Type B pancreatic cell (in vitro differentiated cells): ENCODE data around the gene SLC5A10. TPM values are rescaled to one million over a fixed set of nuclear protein-coding genes. Genes with fewer than 3 reads are reported as not detected.

ENCODE experiments used
- DNase-seq: peaks from one replicate; pipeline ENCODE4 v3.0.0; 2021; ENCODE audit warnings: mixed read lengths; ENCODE audit not compliant: unreplicated experiment; ENCODE audit errors: extremely low spot score
- H3K27ac Mint-ChIP-seq: 2 replicates; pipeline ENCODE4 v1.8.0; 2021; ENCODE audit warnings: mild to moderate bottlenecking, mixed read lengths
- H3K27me3 Mint-ChIP-seq: 2 replicates; pipeline ENCODE4 v1.8.0; 2021; ENCODE audit warnings: mixed read lengths
- H3K36me3 Mint-ChIP-seq: 2 replicates; pipeline ENCODE4 v1.8.0; 2021; ENCODE audit warnings: mixed read lengths
- H3K4me1 Mint-ChIP-seq: one replicate; pipeline ENCODE4 v1.8.0; 2021; ENCODE audit warnings: mixed read lengths; ENCODE audit not compliant: unreplicated experiment
- H3K4me3 Mint-ChIP-seq: 2 replicates; pipeline ENCODE4 v1.8.0; 2021; ENCODE audit warnings: mild to moderate bottlenecking, mixed read lengths
- H3K9me3 Mint-ChIP-seq: 2 replicates; pipeline ENCODE4 v1.8.0; 2021; ENCODE audit warnings: mixed read lengths
- total RNA-seq: library from RNA; stranded (reverse); gene quantifications from 2 replicates; pipeline ENCODE4 v1.2.1, GENCODE V29; 2021; ENCODE audit warnings: low replicate concordance
- TF ChIP-seq, protein P1 (sequence below): fragments of 200-600 bp; sonication (generic); conservative IDR thresholded peaks from 2 replicates; pipeline ENCODE4 v1.5.0; 2021; ENCODE audit warnings: antibody characterized with exemption, mild to moderate bottlenecking

SLC5A10 gene
- total RNA-seq, 1 donor from 2014 or later = 0.19 TPM

- Mint-ChIP-seq H3K4me1 (peaks cover 7% of the 10 kb centered on the region), H3K27ac (peak overlapping the region; percentile 91), H3K4me3 (no peak overlapping the region), H3K27me3 (no peaks in the 10 kb centered on the region), H3K36me3 (peaks cover 7% of the 10 kb centered on the region), H3K9me3 (peaks cover 6% of the 10 kb centered on the region)
- DNase-seq = no peak
- TF ChIP-seq, protein P1, sequence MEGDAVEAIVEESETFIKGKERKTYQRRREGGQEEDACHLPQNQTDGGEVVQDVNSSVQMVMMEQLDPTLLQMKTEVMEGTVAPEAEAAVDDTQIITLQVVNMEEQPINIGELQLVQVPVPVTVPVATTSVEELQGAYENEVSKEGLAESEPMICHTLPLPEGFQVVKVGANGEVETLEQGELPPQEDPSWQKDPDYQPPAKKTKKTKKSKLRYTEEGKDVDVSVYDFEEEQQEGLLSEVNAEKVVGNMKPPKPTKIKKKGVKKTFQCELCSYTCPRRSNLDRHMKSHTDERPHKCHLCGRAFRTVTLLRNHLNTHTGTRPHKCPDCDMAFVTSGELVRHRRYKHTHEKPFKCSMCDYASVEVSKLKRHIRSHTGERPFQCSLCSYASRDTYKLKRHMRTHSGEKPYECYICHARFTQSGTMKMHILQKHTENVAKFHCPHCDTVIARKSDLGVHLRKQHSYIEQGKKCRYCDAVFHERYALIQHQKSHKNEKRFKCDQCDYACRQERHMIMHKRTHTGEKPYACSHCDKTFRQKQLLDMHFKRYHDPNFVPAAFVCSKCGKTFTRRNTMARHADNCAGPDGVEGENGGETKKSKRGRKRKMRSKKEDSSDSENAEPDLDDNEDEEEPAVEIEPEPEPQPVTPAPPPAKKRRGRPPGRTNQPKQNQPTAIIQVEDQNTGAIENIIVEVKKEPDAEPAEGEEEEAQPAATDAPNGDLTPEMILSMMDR = no peak
Observed at GRCh38 chr17:18999394-18999793, 47.4 kb downstream of the SLC5A10 start.

- Mint-ChIP-seq H3K27ac (peak overlapping the region; percentile 91), H3K27me3 (no peaks in the 10 kb centered on the region), H3K4me3 (no peak overlapping the region), H3K9me3 (peaks cover 4% of the 10 kb centered on the region), H3K36me3 (peaks cover 5% of the 10 kb centered on the region), H3K4me1 (peaks cover 7% of the 10 kb centered on the region)
- TF ChIP-seq, protein P1 = no peak
- DNase-seq = no peak
Observed at GRCh38 chr17:18999911-19000310, 47.9 kb downstream of the SLC5A10 start.

GRCh38 chr17:19000531-19001325, 48.8 kb downstream of the SLC5A10 start:
- Mint-ChIP-seq H3K27me3 (peaks cover under 1% of the 10 kb centered on the region), H3K9me3 (no peaks in the 10 kb centered on the region), H3K4me3 (peak overlapping the region; percentile 67), H3K4me1 (peaks cover 7% of the 10 kb centered on the region), H3K27ac (peak overlapping the region; percentile 91), H3K36me3 (no peaks in the 10 kb centered on the region)
- TF ChIP-seq, protein P1 = no peak
- no peak for DNase-seq

DNA sequence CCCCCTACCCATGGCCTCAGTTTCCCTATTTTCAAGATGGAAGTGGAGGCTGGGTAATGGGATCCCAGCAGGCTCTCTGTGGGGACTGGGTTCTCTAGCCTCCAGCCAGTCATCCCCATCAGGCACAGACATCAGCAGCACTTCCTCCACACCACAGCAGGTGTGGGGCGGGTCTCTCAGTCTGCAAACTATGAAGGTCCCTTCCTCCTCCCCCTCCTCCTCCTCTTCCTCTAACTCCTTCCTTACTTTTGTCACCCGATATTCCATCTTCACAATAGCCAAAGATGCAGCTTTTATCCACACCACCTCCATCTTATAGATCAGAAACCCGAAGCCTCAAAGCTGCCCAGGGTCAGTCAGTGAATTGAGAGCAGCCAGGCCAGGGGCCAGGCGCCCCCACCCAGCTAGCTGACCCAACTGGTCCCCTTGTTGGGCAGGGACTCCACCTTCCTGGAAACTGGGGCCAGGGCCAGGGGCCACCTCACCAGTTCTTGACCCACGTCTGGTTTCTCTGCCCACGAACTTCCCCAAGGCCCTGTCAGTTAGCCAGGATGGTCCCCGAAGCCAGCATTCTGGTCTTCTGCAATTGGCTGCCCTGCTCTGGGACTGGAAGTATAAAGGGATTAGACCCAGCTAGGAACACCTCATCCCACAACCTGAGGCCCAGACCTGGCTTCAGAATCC, 50.1 kb downstream of the SLC5A10 start:
- Mint-ChIP-seq H3K4me3 (peak overlapping the region; percentile 90), H3K4me1 (peaks cover 7% of the 10 kb centered on the region)

GRCh38 chr17:19002805-19003542, 51.0 kb downstream of the SLC5A10 start:
- Mint-ChIP-seq H3K27ac (peak overlapping the region; percentile 17), H3K36me3 (no peaks in the 10 kb centered on the region), H3K9me3 (no peaks in the 10 kb centered on the region), H3K4me1 (peaks cover 7% of the 10 kb centered on the region), H3K4me3 (peak overlapping the region; percentile 90), H3K27me3 (peaks cover 3% of the 10 kb centered on the region)
- TF ChIP-seq, protein P1 = no peak
- DNase-seq = no peak

More for the DNA sequence above, 50.1 kb downstream of the SLC5A10 start:
- TF ChIP-seq, protein P1 = no peak
- H3K27ac Mint-ChIP-seq = peak overlapping the region; percentile 17
- peaks cover 3% of the 10 kb centered on the region for H3K27me3 Mint-ChIP-seq
- no peaks in the 10 kb centered on the region for H3K36me3 Mint-ChIP-seq
- no peaks in the 10 kb centered on the region for H3K9me3 Mint-ChIP-seq
- DNase-seq = no peak
